Measurements from ENCODE around the gene SSUH2. TPM values are rescaled to one million over a fixed set of nuclear protein-coding genes. Genes with fewer than 3 reads are reported as not detected.

Gene SSUH2
- total RNA-seq, 1 donor from 2014 or later = 0.57 TPM

GRCh38 chr3:8597219-8597853 is 47.3 kb downstream of the SSUH2 start:
- Mint-ChIP-seq H3K4me1 (ENCODE audit: low read depth) (peaks cover 1% of the 10 kb centered on the region), H3K27me3 (peaks cover 7% of the 10 kb centered on the region), H3K27ac (no peak overlapping the region), H3K9me3 (ENCODE audit: low read depth) (no peaks in the 10 kb centered on the region), H3K4me3 (ENCODE audit: low read depth) (no peak overlapping the region), H3K36me3 (ENCODE audit: insufficient read depth) (no peaks in the 10 kb centered on the region)
- DNase-seq (ENCODE audit: low spot score, unreplicated experiment) = no peak
- no peak for TF ChIP-seq CTCF (IDR thresholded peaks at IDR 0.05; ENCODE audit: unreplicated experiment)

GRCh38 chr3:8596321-8597218 is 48.0 kb downstream of the SSUH2 start:
- TF ChIP-seq CTCF (IDR thresholded peaks at IDR 0.05; ENCODE audit: unreplicated experiment) = no peak
- H3K36me3 Mint-ChIP-seq (ENCODE audit: insufficient read depth) = no peaks in the 10 kb centered on the region
- DNase-seq (ENCODE audit: low spot score, unreplicated experiment) = no peak
- H3K9me3 Mint-ChIP-seq (ENCODE audit: low read depth) = no peaks in the 10 kb centered on the region
- no peak overlapping the region for H3K4me3 Mint-ChIP-seq (ENCODE audit: low read depth)
- H3K27me3 Mint-ChIP-seq = peaks cover 7% of the 10 kb centered on the region
- H3K4me1 Mint-ChIP-seq (ENCODE audit: low read depth) = peaks cover 5% of the 10 kb centered on the region
- no peak overlapping the region for H3K27ac Mint-ChIP-seq

DNA sequence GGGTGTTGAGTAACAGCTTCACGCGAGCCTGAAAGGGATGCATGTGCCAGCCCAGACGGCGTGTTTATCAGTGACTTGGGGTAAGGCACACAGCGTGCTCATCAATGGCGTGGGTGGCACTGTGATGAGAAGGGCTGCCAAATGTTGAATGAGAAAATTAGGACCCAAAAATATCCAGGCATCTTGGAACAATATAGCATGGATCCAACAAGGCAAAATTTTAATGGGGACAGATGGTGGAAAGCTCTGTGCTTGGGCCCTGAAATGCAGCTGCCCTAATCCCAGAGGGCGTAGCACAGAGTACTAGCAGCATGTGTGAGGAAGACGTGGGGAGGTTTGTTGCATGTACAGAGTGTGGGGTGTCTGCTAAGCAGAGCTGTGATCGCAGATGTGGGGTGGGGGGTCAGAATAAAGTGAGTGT is 48.9 kb downstream of the SSUH2 start:
- Mint-ChIP-seq H3K4me3 (ENCODE audit: low read depth) (no peak overlapping the region), H3K27ac (no peak overlapping the region), H3K4me1 (ENCODE audit: low read depth) (peaks cover 5% of the 10 kb centered on the region), H3K9me3 (ENCODE audit: low read depth) (no peaks in the 10 kb centered on the region), H3K27me3 (peaks cover 7% of the 10 kb centered on the region), H3K36me3 (ENCODE audit: insufficient read depth) (no peaks in the 10 kb centered on the region)
- TF ChIP-seq CTCF (IDR thresholded peaks at IDR 0.05; ENCODE audit: unreplicated experiment) = no peak
- no peak for DNase-seq (ENCODE audit: low spot score, unreplicated experiment)

GRCh38 chr3:8595252-8595651 is 49.3 kb downstream of the SSUH2 start:
- DNase-seq (ENCODE audit: low spot score, unreplicated experiment) = no peak
- no peaks in the 10 kb centered on the region for H3K36me3 Mint-ChIP-seq (ENCODE audit: insufficient read depth)
- H3K27me3 Mint-ChIP-seq = peaks cover 7% of the 10 kb centered on the region
- no peak overlapping the region for H3K4me3 Mint-ChIP-seq (ENCODE audit: low read depth)
- peaks cover 5% of the 10 kb centered on the region for H3K4me1 Mint-ChIP-seq (ENCODE audit: low read depth)
- no peak for TF ChIP-seq CTCF (IDR thresholded peaks at IDR 0.05; ENCODE audit: unreplicated experiment)
- no peak overlapping the region for H3K27ac Mint-ChIP-seq
- no peaks in the 10 kb centered on the region for H3K9me3 Mint-ChIP-seq (ENCODE audit: low read depth)

- Mint-ChIP-seq H3K4me3 (ENCODE audit: low read depth) (no peak overlapping the region), H3K4me1 (ENCODE audit: low read depth) (peaks cover 5% of the 10 kb centered on the region), H3K27me3 (peaks cover 7% of the 10 kb centered on the region), H3K36me3 (ENCODE audit: insufficient read depth) (no peaks in the 10 kb centered on the region), H3K27ac (no peak overlapping the region), H3K9me3 (ENCODE audit: low read depth) (no peaks in the 10 kb centered on the region)
- DNase-seq (ENCODE audit: low spot score, unreplicated experiment) = no peak
- no peak for TF ChIP-seq CTCF (IDR thresholded peaks at IDR 0.05; ENCODE audit: unreplicated experiment)
Observed at GRCh38 chr3:8593021-8593827, 51.4 kb downstream of the SSUH2 start.

All from progenitor cell of endocrine pancreas (in vitro differentiated cells).